Measurements from ENCODE around the gene CPED1.
"Not testable (repeated sequence)": the region's sequence is repeated elsewhere in the genome, so short reads cannot be mapped to it uniquely, and the experiment has no call there.

CPED1 gene

GRCh38 chr7:120981888-120982615 is 6.5 kb upstream of the CPED1 start:
- no peak for DNase-seq

- not testable (repeated sequence) for DNase-seq
Measured at GRCh38 chr7:120983592-120983991, 4.9 kb upstream of the CPED1 start.

GRCh38 chr7:120984406-120984805 is 4.1 kb upstream of the CPED1 start:
- DNase-seq = no peak

- no peak for DNase-seq
Measured at GRCh38 chr7:120985130-120985758, 3.3 kb upstream of the CPED1 start.

GRCh38 chr7:120985839-120986238 is 2.7 kb upstream of the CPED1 start:
- no peak for DNase-seq

- DNase-seq = no peak
Measured at GRCh38 chr7:120986650-120987049, 1.9 kb upstream of the CPED1 start.

GRCh38 chr7:120987280-120987679 is 1.2 kb upstream of the CPED1 start:
- no peak for DNase-seq

GRCh38 chr7:120987683-120988590 is 574 bp upstream of the CPED1 start:
- DNase-seq = peak; percentile 76 to 77

GRCh38 chr7:120989257-120990220 is 1.0 kb downstream of the CPED1 start:
- no peak for DNase-seq

- no peak for DNase-seq
Measured at GRCh38 chr7:120990468-120991118, 2.1 kb downstream of the CPED1 start.

- no peak for DNase-seq
Measured at GRCh38 chr7:120991161-120991560, 2.6 kb downstream of the CPED1 start.

- no peak for DNase-seq
Measured at GRCh38 chr7:120991581-120991980, 3.1 kb downstream of the CPED1 start.

- no peak for DNase-seq
Measured at GRCh38 chr7:120992272-120992964, 3.9 kb downstream of the CPED1 start.

- DNase-seq = no peak
Measured at GRCh38 chr7:120992965-120993494, 4.5 kb downstream of the CPED1 start.

GRCh38 chr7:120993553-120994191 is 5.2 kb downstream of the CPED1 start:
- no peak for DNase-seq

GRCh38 chr7:120994512-120995410 is 6.2 kb downstream of the CPED1 start:
- DNase-seq = no peak

GRCh38 chr7:120995654-120996053 is 7.1 kb downstream of the CPED1 start:
- no peak for DNase-seq

- peak in 1 of 2 experiments; percentile 3 for DNase-seq
Measured at GRCh38 chr7:120996333-120996987, 7.9 kb downstream of the CPED1 start.

- no peak for DNase-seq
Measured at GRCh38 chr7:120996988-120997345, 8.5 kb downstream of the CPED1 start.

Data from stimulated activated CD4-positive, alpha-beta T cell treated with anti-CD3 and anti-CD28 coated beads, Interleukin-4, amount 100 ng/mL, for 4 hours (primary cell).